GM06990 (cell line): Measurements from ENCODE around the gene CTU2.
A peak's percentile ranks its signal among the peaks of the same experiment; 100 is the strongest.
"Not testable (repeated sequence)": the region's sequence is repeated elsewhere in the genome, so short reads cannot be mapped to it uniquely, and the experiment has no call there.

Source experiments
- DNase-seq: peaks from one replicate; pipeline ENCODE4 v3.0.0-alpha.2; 2011; ENCODE audit not compliant: insufficient read length; ENCODE audit errors: extremely low read depth
- H3K27me3 ChIP-seq: replicated peaks from 2 replicates; pipeline ENCODE4 v1.6.0; 2011; ENCODE audit warnings: low read length; ENCODE audit not compliant: control insufficient read depth, insufficient read depth
- H3K36me3 ChIP-seq: 2 replicates; pipeline ENCODE4 v1.5.1; 2011; ENCODE audit warnings: low read length; ENCODE audit not compliant: control insufficient read depth, insufficient read depth
- H3K4me3 ChIP-seq: replicated peaks from 2 replicates; pipeline ENCODE4 v1.5.1; 2011; ENCODE audit warnings: low read depth, mild to moderate bottlenecking, control low read depth, low read length
- TF ChIP-seq, protein P1 (sequence below): IDR thresholded peaks from 2 replicates; pipeline ENCODE4 v1.5.1; 2011; ENCODE audit warnings: low read length, control low read depth, mild to moderate bottlenecking, inconsistent platforms; ENCODE audit not compliant: insufficient read depth, poor library complexity, severe bottlenecking

Gene CTU2

DNA sequence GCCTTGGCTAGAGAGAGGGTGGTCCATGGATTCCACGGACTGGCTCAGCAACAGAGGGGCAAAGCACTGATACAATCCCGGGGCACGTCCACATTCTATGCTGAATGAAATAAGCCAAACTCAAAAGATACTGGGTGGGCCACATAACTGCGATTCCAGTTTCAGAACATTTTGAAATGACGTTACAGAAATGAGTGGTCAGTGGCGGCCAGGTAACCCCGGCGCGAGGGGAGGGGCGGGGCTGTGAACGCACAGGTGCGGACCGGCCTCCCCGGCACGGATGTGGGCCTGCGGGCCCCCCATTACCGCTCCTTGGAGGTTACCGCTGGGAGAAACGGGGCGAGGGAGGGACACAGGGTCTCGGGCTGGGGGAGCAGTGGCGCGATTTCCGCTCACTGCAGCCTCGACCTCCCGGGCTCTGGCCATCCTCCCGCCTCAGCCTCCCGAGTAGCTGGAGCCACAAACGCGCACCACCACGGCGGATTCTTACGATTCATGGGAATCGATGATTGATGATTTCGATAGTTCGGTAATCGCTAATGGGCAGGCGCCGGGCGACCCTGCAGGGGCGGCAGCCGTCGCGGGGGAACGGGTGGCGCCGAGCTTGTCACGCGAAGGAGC is 44.0 kb upstream of the CTU2 start:
- TF ChIP-seq, protein P1, sequence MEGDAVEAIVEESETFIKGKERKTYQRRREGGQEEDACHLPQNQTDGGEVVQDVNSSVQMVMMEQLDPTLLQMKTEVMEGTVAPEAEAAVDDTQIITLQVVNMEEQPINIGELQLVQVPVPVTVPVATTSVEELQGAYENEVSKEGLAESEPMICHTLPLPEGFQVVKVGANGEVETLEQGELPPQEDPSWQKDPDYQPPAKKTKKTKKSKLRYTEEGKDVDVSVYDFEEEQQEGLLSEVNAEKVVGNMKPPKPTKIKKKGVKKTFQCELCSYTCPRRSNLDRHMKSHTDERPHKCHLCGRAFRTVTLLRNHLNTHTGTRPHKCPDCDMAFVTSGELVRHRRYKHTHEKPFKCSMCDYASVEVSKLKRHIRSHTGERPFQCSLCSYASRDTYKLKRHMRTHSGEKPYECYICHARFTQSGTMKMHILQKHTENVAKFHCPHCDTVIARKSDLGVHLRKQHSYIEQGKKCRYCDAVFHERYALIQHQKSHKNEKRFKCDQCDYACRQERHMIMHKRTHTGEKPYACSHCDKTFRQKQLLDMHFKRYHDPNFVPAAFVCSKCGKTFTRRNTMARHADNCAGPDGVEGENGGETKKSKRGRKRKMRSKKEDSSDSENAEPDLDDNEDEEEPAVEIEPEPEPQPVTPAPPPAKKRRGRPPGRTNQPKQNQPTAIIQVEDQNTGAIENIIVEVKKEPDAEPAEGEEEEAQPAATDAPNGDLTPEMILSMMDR: no peak

DNA sequence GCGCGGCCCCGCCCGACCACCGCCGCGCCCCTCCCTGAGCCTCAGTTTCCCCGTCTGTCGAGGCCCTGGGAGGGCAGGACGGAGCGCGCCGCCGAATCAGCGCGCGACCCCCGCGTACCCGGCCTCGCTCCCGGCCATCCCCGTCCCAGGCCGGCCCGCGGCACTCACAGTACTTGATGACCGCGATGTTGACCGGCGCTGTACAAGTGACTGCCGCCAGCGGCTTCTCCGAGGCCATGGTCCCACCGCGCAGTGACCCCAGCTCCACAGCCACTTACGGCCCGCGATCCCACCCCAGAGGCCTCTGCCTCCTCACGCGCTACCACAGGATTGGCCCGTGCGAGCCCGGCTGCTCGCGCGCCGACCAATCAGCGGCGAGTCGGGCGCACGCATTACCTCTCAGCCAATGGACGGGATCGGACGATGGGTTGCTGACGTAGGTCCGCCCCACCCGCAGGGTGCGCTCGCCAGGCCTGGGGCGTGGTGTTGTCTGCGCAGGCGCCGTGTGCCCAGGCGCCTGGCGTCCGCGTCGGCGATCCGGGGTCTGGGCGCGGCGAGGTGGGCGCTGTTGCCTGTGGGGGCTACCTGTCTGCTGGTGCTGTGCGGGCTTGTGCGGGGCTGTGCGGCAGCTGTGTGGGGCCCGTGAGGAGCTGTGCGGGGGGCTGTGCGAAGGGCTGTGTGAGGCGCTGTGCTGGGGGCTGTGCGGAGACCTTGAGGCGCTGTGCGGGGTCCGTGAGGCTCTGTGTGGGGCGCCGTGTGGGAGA is 43.3 kb upstream of the CTU2 start, which contains the start of gene MVD:
MVD (minus strand) TSS at position 249 of the 764 bp plus-strand sequence; CDS start at position 238, 11 bp downstream.
- peak; percentile 99 for DNase-seq
- H3K27me3 ChIP-seq: no peaks in the 10 kb centered on the region
- H3K36me3 ChIP-seq: peaks cover 8% of the 10 kb centered on the region
- H3K4me3 ChIP-seq: peak within 1 kb of the TSS; percentile 97
- TF ChIP-seq, protein P1: peak; percentile 26

More for the DNA sequence above, 44.0 kb upstream of the CTU2 start:
- peak overlapping the region; percentile 90 for H3K4me3 ChIP-seq
- peaks cover 14% of the 10 kb centered on the region for H3K36me3 ChIP-seq
- no peaks in the 10 kb centered on the region for H3K27me3 ChIP-seq
- peak; percentile 51 for DNase-seq

DNA sequence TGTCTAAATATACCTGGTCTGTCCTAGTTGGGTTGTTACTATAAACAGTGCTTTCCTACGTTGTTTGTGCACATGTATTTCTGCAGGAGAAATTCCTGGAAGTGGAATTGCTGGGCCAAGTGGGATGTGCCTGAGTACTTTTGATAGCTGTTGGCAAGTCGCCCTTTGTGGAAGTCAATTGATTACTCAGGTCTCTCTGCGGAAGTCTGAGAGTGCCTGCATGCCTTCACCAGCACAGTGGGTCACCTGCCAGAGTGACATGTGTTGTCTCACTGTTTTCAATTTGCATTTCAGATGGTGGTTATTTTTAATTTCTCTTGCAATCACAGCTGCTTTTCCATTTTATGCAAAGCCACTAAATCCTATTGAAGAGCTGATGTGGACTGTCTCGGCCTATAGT is 41.2 kb upstream of the CTU2 start:
- TF ChIP-seq, protein P1: no peak
- Histone ChIP-seq H3K36me3 (peaks cover under 1% of the 10 kb centered on the region), H3K4me3 (no peak overlapping the region), H3K27me3 (no peaks in the 10 kb centered on the region)
- no peak for DNase-seq

DNA sequence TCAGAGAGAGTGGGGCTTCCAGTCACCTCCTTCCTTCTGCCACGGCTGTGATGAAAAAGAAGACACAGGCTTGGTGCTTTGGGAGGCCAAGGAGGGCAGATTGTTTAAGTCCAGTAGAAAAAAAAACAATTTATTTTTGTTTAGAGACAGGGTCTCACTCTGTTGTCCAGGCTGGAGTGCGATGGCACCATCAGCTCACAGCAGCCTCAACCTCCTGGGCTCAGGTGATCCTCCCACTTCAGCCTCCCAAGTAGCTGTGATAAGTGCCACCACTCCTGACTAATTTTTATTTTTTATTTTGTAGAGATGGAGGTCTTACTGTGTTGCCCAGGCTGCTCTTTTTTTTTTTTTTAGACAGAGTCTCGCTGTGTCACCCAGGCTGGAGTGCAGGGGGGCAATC is 40.7 kb upstream of the CTU2 start:
- TF ChIP-seq, protein P1: no peak
- H3K4me3 ChIP-seq: no peak overlapping the region
- no peaks in the 10 kb centered on the region for H3K27me3 ChIP-seq
- no peaks in the 10 kb centered on the region; the same call in 1 of the 2 replicates for H3K36me3 ChIP-seq
- DNase-seq: no peak

DNA sequence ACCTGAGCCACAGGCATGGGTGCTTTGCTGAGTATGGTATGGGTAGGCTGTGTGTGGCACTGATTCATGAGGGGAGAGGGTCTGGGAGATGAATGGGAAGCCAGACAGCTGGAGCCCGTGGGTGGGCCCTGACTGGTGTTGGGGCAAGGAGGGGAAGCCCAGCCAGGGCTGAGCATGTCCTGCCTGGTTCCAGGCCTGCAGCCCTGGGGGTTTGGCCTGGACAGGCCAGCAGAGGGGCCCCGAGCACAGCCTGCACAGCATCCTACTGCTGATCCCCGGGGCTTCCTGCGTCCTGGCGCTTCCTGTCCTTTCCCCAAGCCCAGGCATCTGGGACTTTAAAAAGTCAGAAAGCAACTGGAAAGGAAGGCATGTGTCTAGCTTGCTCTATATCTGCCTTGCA is 38.8 kb upstream of the CTU2 start:
- Histone ChIP-seq H3K27me3 (no peaks in the 10 kb centered on the region), H3K4me3 (no peak overlapping the region), H3K36me3 (no peaks in the 10 kb centered on the region; the same call in none of the 2 replicates)
- no peak for DNase-seq
- TF ChIP-seq, protein P1: no peak

DNA sequence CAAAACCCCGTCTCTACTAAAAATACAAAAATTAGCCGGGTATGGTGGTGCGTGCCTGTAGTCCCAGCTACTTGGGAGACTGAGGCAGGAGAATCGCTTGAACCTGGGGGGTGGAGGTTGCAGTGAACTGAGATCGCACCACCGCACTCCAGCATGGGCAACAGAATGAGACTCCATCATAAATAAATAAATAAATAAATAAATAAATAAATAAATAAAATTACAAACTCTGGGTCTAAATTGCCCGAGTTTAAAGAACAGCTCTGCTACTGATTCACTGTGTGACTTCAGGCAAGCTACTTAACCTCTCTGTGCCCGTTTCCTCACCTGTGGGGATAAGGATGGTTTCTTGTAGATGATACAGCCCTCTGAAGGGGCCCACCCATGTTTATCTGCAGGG is 36.8 kb upstream of the CTU2 start:
- H3K4me3 ChIP-seq, DNase-seq, H3K36me3 ChIP-seq, H3K27me3 ChIP-seq: not testable (repeated sequence)
